ENCODE measurements around the gene RC3H2.
"Not testable (repeated sequence)": the region's sequence is repeated elsewhere in the genome, so short reads cannot be mapped to it uniquely, and the experiment has no call there.

The RC3H2 gene

DNA sequence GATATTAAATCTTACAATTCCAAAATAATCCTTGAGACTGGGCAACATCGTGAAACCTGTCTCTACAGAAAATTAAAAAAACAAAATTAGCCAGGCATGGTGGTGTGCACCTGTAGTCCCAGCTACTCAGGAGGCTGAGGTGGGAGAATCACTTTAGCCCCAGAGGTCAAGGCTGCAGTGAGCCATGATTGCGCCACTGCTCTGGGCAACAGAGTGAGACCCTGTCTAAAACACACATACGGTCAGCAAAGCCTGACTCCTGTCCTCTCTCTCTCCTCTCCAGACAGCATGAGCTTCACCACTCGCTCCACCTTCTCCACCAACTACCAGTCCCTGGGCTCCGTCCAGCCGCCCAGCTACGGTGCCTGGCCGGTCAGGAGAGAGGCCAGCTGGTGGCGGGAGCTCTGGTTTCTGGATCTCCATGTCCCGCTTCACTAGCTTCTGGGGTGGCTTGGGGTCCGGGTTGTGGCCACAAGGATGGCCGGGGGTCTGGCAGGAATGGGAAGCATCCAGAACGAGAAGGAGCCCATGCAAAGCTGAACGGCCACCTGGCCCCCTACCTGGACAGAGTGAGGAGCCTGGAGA, 67.8 kb downstream of the RC3H2 start:
- no peak for DNase-seq

DNA sequence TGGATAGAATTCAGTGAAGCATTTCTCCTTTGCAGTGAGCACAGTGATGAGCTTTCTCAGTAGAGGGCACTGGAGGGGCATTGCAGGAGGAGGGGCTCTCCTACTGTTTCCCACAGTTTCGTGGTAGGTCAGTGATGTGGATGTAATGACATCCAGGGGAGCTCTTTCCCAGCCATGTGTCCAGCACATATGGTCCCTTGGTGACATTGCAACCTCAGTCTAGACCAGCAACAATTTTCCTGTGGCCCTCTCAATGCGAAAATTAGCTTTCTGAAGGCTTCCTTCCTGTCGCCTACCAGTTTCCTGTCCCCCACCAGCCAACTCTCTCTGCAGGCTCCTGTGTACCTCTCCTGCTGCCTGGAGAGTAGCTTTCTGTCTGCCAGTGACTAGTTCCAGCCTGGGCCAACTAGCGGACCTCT, 69.8 kb downstream of the RC3H2 start:
- no peak for DNase-seq

DNA sequence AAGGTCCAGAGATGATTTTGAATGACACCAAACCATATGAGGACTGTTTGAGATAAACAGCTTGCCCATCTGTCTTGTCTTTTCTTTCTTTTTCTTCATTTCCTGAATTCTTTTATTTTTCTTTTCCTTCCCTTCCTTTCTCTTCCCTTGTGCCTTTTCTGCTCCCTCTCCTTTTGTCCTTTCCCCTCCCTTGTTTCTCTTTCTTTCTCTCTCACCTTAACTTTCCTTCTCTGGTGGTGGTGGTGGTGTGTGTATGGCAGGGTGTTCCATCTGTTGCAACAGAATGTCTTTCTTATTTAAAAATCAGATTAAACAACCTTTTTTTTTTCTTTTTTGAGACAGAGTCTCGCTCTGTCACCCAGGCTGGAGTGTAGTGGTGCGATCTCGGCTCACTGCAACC, 73.0 kb downstream of the RC3H2 start:
- DNase-seq, result no peak

DNA sequence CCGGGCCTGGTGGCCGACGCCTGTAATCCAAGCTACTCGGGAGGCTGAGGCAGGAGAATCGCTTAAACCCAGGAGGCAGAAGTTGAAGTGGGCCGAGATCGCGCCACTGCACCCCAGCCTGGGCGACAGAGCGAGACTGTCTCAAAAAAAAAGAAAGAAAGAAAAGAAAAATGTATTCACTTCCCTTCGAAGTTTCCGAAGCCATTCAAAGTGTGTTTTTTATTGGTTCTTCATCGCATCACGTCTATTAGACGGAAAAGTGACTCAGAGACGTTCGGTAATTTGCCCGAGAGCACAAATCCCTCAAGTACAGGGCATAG, 76.2 kb downstream of the RC3H2 start:
- not testable (repeated sequence) for DNase-seq

DNA sequence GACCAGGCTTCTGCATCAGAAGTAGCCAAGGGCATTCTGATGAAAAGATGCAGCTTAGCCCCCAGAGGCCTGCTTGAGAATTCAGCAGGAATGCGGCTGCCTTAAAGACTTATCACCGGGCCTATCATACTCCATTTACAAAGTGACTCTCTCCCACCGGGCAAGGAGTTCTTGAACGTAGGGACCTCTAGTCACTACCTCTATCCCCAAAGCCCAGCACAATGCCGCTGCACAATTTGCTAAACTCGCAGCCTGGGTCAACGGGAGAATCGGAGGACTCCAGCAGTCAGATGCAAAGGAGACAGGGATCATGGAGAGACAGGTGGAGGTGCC, 77.4 kb downstream of the RC3H2 start:
- no peak for DNase-seq

DNA sequence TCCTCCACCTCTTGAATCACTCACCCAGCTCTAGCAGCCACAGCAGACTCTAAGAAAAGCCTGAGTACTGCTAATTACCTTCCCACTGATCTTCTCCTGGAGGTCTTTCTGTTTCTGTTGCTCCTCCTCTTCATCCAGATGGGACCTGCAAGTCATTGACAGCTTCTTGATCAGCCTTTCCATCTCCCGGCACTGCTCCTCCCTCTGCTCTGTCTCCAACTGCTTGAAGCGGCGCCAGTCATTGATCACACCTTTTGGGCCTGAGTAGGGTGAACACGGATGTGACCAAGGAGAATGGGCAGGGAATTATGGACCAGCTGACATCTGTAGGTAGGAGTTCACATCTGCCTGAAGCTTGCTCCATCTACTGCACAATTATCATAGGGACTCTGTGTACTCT, 82.2 kb downstream of the RC3H2 start:
- DNase-seq, result no peak

DNA sequence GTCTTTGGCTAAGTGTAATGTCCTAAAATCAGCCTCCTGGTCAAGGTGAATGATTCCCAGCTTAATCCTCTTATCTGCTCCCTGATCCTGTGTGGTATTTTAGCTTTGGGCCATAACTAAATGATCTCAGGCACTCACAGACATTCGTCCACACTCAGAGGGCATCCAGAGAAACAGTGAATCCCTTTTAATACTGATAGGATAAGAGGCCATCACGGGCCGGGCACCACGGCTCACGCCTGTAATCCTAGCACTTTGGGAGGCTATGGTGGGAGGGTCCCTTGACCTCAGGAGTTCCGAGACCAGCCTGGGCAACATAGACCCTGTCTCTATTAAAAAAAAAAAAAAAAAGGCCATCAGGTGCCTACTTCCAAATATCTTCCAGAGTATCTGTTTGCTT, 83.1 kb downstream of the RC3H2 start:
- no peak for DNase-seq

DNA sequence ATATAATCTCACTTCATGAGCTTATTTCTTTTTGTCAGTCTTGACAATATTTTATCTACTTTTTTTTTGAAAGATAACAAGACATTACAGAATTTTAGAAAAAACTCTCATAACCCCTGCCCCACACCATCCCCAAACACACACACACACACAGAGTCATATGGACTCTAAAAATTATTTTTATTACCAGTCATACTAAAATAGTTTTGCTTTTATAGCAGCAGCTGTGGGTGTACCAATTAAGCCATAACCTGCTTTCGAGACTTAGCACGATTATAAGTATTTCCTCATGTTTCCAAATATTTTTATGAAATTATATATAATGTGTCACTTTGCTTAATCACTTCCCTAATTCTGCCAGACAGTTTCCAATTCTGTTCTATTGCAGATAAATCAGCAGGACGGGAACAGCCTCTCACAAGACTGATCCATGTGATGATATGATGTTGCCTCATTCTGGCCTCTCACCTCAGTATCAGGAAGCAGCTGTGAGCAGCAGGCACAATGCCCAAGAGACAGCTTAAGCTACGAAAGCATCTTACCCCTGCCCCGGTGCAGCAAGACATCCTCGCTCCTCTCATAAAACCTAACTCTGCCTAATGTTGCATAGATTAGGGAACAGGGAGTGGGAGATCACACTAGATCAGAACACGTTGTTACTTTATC, 83.7 kb downstream of the RC3H2 start:
- DNase-seq, result no peak

DNA sequence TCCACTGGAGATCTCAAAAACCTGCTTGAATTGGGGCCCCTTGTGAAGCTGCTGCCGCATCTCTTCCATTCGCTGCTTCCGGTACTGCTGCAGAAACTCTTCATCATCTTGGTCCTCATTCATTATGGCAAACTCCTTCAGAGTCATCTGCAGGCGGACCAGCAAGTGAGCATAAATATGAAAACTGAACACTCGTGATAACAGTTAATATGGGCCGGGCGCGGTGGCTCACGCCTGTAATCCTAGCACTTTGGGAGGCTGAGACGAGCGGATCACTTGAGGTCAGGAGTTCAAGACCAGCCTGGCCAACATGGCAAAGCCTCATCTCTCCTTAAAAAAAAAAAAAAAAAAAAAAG, 84.7 kb downstream of the RC3H2 start:
- no peak for DNase-seq

DNA sequence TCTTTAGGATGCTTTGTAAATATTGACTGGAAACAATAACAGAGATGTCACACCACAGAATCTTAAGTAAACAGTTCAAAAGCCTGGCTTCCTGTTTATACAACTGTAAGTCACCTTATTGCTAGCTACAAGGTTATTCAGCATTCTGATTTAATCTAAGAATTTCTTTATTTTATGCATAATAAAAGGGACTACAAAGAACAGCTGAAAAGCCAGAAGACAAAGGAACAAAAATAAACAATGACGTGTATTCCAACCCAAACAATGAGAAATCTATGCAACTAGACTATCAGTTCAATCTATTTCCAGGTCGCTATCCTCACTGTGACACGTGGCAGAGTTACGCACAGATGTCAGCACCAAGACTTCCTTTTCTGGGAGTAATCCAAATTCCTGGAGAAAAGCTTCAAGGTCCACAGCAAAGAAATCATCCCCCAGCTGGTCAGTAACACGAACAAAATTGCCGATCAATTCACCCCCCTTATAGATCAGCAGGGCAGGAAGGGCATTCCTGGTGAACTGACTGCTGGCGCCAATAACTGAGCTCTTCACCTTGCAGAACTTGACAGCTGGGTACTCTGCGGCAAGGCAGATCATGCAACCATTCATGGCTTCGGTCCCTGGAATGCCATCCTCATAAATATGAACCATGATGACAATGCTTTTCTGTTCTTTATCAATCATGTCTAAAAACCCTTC, 85.2 kb downstream of the RC3H2 start:
- DNase-seq, result no peak

DNA sequence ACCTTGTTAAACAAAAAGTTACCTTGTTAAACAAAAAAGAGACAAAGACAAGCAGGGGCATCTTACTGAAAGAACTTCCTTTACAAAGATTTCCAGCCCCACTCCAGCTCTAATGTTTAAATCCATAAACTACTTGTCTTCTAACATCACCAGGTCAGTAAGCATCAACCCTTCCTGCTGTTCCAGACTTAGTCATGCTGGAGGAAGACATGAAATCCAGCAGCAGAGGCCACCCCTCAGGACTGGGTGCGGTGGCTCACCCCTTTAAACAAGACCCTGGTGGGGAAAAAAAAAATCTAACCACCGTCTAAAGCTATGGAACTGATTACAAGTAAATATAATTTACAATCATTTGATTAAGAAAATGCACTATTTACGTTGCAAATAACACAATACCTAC, 85.8 kb downstream of the RC3H2 start:
- no peak for DNase-seq

DNA sequence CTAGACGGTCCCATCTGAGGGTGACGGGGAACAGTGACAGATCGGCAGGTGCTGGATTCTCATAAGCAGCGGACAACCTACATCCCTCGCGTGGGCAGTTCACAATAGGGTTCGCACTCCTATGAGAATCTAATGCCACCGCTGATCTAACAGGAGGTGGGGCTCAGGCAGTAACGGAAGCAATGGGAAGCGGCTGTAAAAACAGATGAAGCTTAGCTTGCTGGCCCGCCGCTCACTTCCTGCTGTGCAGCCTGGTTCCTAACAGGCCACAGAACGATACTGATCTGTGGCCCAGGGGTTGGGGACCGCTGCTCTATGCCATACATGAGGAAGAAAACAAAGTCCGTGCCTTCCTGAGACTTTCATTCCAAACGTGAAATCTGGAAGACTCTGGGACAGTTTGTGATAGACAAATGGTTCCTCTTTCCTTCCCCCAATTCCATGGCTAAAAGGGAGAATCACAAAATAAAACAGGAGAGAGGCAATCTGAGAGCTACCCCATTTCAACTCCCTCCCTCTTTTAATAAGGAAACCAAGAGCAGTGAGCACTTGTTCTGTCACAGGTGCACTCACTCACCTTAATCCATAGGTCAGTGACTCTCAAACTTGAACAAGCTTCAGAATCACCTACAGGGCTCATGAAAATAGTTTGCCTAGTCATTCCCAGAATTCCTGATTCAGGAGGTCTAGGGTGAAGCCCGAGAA, 88.8 kb downstream of the RC3H2 start:
- DNase-seq, result no peak

DNA sequence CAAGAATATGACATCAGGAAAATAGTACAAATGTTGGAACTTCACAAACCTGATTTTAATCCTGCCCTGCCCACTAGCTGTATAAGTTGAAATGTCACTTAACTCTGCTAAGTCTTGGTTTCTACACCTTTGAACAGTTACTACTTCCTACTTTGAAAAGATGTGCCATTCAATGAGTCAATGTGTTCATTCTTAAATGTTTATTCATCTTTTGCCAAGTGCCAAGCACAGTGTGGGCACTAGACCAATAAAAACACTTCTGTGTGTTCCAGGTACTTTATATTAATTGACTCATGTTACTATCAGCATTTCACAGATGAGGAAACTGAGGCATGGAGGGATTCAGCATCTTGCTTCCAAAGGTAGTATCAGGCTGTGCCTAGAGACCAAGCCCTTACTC, 89.6 kb downstream of the RC3H2 start:
- no peak for DNase-seq

DNA sequence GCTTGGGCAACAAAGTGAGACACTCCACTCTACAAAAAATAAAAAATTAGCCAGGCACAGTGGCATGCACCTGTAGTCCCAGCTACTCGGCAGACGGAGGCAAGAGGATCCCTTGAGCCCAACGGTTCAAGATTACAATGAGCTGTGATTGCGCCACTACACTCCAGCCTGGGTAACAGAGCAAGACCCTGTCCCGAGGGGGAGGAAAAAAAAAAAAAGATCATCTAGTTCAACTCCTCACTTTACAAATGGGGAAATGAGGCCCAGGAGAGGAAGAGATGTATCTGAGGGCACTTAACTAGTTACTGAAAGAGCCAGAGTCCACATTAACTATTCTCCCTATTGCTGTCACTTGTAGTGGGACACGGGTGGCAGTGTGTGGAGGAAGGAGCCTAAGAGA, 90.6 kb downstream of the RC3H2 start:
- DNase-seq, result no peak

DNA sequence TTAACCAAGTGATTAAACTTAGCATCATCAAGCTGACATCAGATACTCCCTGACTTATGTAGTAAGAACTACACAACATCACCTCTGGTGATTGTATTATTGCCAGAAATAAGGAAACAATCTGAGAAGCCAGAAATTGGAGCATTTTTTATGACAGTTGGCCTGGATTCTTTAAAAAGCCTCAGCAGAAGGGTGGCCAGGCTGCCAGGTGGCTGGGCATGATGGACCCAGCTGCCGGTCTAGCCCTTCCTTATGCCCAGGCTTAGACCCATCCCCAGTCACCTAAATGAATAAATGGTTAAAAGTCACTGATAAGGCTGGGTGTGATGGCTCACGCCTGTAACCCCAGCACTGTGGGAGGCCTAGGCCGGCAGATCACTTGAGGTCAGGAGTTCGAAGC, 92.4 kb downstream of the RC3H2 start:
- no peak for DNase-seq

DNA sequence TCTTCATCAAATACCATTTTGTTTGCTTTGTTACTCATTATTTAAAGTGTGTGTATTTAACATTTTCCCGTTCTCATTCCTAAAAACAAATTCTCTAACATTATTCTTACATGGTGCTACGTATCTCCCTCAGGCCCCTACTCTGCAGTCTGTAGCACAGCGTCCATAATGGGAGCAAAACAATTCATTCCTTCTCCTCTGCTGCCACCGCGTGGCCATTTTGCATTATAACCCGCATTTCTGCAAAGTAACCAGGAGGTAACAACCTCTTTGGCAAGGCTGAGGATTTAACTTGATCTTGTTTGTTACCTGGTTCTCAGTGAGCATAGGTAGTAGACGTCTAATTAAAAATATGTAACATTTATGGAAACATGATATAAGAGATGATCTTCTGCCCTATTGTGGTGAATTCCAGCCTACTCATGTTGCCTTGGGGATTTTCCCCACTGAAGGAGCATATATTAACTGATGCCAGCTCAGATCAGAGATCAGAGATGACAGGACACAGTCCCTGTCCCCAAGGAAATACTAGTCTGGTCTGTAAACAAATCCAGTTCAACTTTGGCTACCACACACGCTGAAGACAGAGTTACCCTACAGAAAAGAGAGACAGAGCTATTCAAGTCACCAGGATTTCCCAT, 94.7 kb downstream of the RC3H2 start:
- peak; percentile 86 for DNase-seq

DNA sequence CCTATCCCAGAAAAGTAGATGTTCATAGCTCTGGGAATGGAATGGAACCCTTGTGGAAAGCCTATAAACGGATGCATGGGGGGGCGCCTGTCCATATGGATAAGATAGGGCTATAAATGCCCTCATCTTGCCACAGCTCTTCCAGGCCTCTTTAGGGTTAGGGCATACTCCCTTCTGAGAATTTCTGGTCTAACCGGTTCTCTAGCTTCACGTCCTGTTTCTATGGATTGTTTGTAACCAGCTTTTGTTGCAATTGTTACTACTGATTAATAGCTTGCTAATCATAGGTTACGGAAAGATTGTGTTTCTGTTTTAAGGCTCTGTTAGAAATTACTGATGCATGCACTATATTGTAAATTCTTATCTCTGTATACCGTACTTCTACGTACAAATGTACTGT, 95.9 kb downstream of the RC3H2 start:
- DNase-seq, result not testable (repeated sequence)

DNA sequence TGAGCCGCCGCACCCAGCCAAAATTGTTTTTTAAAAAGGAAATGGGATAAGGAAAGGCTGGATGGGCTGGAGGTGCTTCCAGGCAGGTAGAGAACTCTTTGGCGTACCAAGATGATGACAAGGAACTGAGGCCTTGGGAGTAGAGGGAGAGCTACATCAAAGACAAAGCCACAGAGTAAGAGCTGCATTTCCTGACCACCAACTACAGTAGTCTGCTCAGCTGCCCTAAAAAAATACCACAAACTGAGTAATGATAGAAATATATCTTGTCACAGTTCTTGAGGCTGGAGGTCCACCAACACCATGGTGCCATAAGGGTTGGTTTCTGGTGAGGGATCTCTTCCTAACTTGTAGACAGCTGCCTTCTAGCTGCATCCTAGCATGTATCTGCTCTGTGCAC, 97.0 kb downstream of the RC3H2 start:
- no peak for DNase-seq

DNA sequence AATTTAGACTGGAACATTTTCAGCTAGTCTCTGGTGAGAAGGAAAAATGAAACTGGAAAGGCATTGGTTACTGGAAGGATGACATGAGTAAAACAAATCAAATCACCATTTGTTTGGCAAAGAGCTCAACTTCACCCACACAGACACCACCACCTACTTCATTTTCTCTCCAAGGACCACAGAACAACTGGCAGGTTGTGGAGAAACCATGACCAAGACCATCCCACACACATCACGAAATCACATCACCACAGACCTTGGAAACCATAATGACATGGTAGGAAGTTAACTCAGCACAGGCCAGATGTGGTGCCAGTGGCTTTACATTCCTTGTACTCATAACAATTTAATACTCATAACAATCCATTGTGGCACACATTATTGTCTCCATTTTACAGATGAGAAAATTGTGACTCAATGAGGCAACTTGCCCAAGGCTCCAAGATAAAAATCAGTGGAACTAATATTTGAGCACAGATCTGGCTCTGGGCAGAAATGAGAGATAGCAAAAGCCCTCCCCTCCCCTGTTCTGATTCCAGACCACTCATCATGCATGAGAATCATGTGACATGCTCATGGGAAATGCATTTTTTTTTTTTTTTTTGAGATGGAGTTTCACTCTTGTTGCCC, 97.8 kb downstream of the RC3H2 start:
- no peak for DNase-seq

DNA sequence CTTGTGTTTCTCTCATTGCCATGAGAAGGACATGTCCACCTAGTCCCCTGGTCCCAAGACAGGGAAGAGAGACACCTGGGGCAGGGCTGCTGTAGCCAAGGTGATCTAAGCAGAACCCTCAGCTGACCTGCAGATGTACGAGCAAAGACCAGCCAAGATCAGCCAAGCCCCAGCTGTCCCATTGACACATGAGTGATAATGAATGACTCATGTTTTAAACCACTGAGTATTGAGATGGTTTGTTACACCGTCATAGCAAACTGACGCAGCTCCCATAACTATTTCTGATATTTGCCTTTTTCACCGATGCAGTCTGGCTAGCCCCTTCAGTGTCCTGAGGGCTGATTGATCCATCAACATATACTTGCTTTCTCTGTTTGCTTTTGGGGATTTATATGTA, 98.5 kb downstream of the RC3H2 start:
- no peak for DNase-seq

DNA sequence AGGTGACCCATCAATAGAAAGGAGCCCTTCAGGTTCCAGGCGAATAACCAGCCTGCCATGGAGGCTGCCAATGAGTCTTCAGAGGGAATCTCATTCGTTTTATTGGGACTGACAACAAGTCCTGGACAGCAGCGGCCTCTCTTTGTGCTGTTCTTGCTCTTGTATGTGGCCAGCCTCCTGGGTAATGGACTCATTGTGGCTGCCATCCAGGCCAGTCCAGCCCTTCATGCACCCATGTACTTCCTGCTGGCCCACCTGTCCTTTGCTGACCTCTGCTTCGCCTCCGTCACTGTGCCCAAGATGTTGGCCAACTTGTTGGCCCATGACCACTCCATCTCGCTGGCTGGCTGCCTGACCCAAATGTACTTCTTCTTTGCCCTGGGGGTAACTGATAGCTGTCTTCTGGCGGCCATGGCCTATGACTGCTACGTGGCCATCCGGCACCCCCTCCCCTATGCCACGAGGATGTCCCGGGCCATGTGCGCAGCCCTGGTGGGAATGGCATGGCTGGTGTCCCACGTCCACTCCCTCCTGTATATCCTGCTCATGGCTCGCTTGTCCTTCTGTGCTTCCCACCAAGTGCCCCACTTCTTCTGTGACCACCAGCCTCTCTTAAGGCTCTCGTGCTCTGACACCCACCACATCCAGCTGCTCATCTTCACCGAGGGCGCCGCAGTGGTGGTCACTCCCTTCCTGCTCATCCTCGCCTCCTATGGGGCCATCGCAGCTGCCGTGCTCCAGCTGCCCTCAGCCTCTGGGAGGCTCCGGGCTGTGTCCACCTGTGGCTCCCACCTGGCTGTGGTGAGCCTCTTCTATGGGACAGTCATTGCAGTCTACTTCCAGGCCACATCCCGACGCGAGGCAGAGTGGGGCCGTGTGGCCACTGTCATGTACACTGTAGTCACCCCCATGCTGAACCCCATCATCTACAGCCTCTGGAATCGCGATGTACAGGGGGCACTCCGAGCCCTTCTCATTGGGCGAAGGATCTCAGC, 104.8 kb downstream of the RC3H2 start, which contains the start of gene OR1K1:
Gene OR1K1 (plus strand): TSS at position 58 of the 995 bp plus-strand sequence. CDS start 0 bp downstream, at position 58.
- no peak for DNase-seq
